Endodermal cell (in vitro differentiated cells): ENCODE results near the gene MRPL19. TPM values are rescaled to one million over a fixed set of nuclear protein-coding genes. Genes with fewer than 3 reads are reported as not detected.
"Not testable (repeated sequence)": the region's sequence is repeated elsewhere in the genome, so short reads cannot be mapped to it uniquely, and the experiment has no call there.

Experiments
- DNase-seq: peaks from one replicate; pipeline ENCODE4 v3.0.0-alpha.2; 2017
- H3K27ac ChIP-seq: 2 replicates; pipeline ENCODE4 v1.5.1; 2013; ENCODE audit warnings: mild to moderate bottlenecking, low read depth, low read length, moderate library complexity
- H3K27me3 ChIP-seq: 2 replicates; pipeline ENCODE4 v1.6.1; 2013; ENCODE audit warnings: mild to moderate bottlenecking, low read length, moderate library complexity; ENCODE audit not compliant: insufficient read depth, control insufficient read depth, poor library complexity, severe bottlenecking
- H3K36me3 ChIP-seq: 2 replicates; pipeline ENCODE4 v1.7.0; 2013; ENCODE audit warnings: mild to moderate bottlenecking, low read length, moderate library complexity; ENCODE audit not compliant: control insufficient read depth, insufficient read depth
- H3K4me1 ChIP-seq: one replicate; pipeline ENCODE4 v1.7.0; 2013; ENCODE audit warnings: low read length; ENCODE audit not compliant: control insufficient read depth, insufficient read depth
- H3K4me3 ChIP-seq: 2 replicates; pipeline ENCODE4 v1.5.1; 2013; ENCODE audit warnings: mild to moderate bottlenecking, low read length, moderate library complexity
- H3K9ac ChIP-seq: 2 replicates; pipeline ENCODE4 v1.6.1; 2013; ENCODE audit warnings: mild to moderate bottlenecking, low read length, moderate library complexity; ENCODE audit not compliant: poor library complexity, severe bottlenecking; ENCODE audit errors: extremely low read depth
- H3K9me3 ChIP-seq: 2 replicates; pipeline ENCODE4 v1.6.1; 2013; ENCODE audit warnings: mild to moderate bottlenecking, low read length, moderate library complexity; ENCODE audit not compliant: control insufficient read depth
- H3K27ac Mint-ChIP-seq: 2 replicates; pipeline ENCODE4 v1.8.0; 2020; ENCODE audit warnings: mixed read lengths
- H3K27me3 Mint-ChIP-seq: 2 replicates; pipeline ENCODE4 v1.8.0; 2021; ENCODE audit warnings: mild to moderate bottlenecking, mixed read lengths; ENCODE audit not compliant: insufficient read depth
- H3K36me3 Mint-ChIP-seq: 2 replicates; pipeline ENCODE4 v1.8.0; 2020; ENCODE audit warnings: low read depth, mixed read lengths
- H3K4me1 Mint-ChIP-seq: 2 replicates; pipeline ENCODE4 v1.8.0; 2020; ENCODE audit warnings: mixed read lengths
- H3K4me3 Mint-ChIP-seq: 2 replicates; pipeline ENCODE4 v1.8.0; 2020; ENCODE audit warnings: mild to moderate bottlenecking, moderate library complexity, mixed read lengths
- H3K9me3 Mint-ChIP-seq: 2 replicates; pipeline ENCODE4 v1.8.0; 2020; ENCODE audit warnings: mild to moderate bottlenecking, mixed read lengths
- CTCF ChIP-seq: fragments of 200-600 bp; sonication (generic); conservative IDR thresholded peaks from 2 replicates; pipeline ENCODE4 v1.5.0; 2021; ENCODE audit warnings: antibody characterized with exemption, mild to moderate bottlenecking
- WGBS, 2 experiments: methylation state at CpG; one replicate each; pipeline versions ENCODE4 v1.1.5 to v1.1.7; 2013; ENCODE audit warnings: missing lambda C conversion rate in 2 of 2, mixed read lengths in 1 of 2; ENCODE audit not compliant: insufficient coverage in 1 of 2, insufficient read length in 1 of 2; 5-methylcytosine and 5-hydroxymethylcytosine counted together
- total RNA-seq, 2 donors: library from RNA; stranded (reverse); fragmentation: NEBNext Ultra II Directional in 1 of 2; extraction: Animal tissue kit (Norgen Biotek cat#: 25700) in 1 of 2; gene quantifications; 2 replicates in 1 of 2; 3 replicates in 1 of 2; pipeline ENCODE4 v1.2.1, GENCODE V29; 2021

MRPL19 gene
- total RNA-seq, 2 donors from 2014 or later: 63.7 to 77.6 TPM

- H3K4me1 Mint-ChIP-seq: no peaks in the 10 kb centered on the region
- no peak overlapping the region for H3K4me3 Mint-ChIP-seq
- H3K9me3 Mint-ChIP-seq: no peaks in the 10 kb centered on the region
- Histone ChIP-seq H3K9ac (no peak overlapping the region), H3K36me3 (peaks cover 56% of the 10 kb centered on the region), H3K4me3 (no peak overlapping the region), H3K9me3 (no peaks in the 10 kb centered on the region), H3K27ac (no peak overlapping the region), H3K27me3 (no peaks in the 10 kb centered on the region), H3K4me1 (no peaks in the 10 kb centered on the region)
- DNase-seq: no peak
- H3K27ac Mint-ChIP-seq: no peak overlapping the region
- 93 to 100% methylated on average over 1 to 2 of the region's 2 CpGs for WGBS, 2 experiments
- no peaks in the 10 kb centered on the region for H3K27me3 Mint-ChIP-seq
- H3K36me3 Mint-ChIP-seq: peaks cover 45% of the 10 kb centered on the region
- TF ChIP-seq CTCF: no peak
Observed at GRCh38 chr2:75667884-75668283, 21.3 kb downstream of the MRPL19 start.

DNA sequence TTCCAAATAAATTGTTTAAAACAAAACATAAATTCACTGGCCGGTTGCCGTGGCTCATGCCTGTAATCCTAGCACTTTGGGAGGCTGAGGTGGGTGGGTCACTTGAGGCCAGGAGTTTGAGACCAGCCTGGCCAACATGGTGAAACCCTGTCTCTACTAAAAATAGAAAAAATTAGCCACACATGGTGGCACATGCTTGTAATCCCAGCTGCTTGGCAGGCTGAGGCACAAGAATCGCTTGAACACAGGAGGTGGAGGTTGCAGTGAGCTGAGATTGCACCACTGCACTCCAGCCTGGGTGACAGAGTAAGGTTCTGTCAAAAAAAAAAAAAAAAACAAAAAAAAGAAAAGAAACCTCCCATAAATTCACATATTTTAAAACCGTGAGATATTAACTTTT is 28.8 kb downstream of the MRPL19 start:
- peaks cover 28% of the 10 kb centered on the region for H3K36me3 ChIP-seq
- H3K4me3 Mint-ChIP-seq, H3K27me3 Mint-ChIP-seq, H3K27me3 ChIP-seq, H3K9me3 Mint-ChIP-seq, H3K9ac ChIP-seq, H3K4me1 ChIP-seq, H3K4me3 ChIP-seq, H3K27ac ChIP-seq, H3K27ac Mint-ChIP-seq, DNase-seq, H3K9me3 ChIP-seq, H3K4me1 Mint-ChIP-seq: not testable (repeated sequence)
- WGBS, 2 experiments: 95% methylated on average over 3 of the region's 4 CpGs; no CpG with 5 or more reads in 1 of the 2 experiments
- H3K36me3 Mint-ChIP-seq: peaks cover 25% of the 10 kb centered on the region

GRCh38 chr2:75675908-75676307 is 29.3 kb downstream of the MRPL19 start:
- Histone ChIP-seq H3K36me3 (peaks cover 23% of the 10 kb centered on the region), H3K4me3 (no peak overlapping the region), H3K9ac (no peak overlapping the region), H3K27me3 (no peaks in the 10 kb centered on the region), H3K9me3 (no peaks in the 10 kb centered on the region), H3K27ac (no peak overlapping the region), H3K4me1 (no peaks in the 10 kb centered on the region)
- no peak for TF ChIP-seq CTCF
- Mint-ChIP-seq H3K9me3 (no peaks in the 10 kb centered on the region), H3K4me1 (peaks cover 10% of the 10 kb centered on the region), H3K36me3 (peaks cover 24% of the 10 kb centered on the region), H3K4me3 (no peak overlapping the region), H3K27ac (no peak overlapping the region), H3K27me3 (no peaks in the 10 kb centered on the region)
- WGBS, 2 experiments: 90% methylated on average over 3 of the region's 3 CpGs; no CpG with 5 or more reads in 1 of the 2 experiments
- no peak for DNase-seq

DNA sequence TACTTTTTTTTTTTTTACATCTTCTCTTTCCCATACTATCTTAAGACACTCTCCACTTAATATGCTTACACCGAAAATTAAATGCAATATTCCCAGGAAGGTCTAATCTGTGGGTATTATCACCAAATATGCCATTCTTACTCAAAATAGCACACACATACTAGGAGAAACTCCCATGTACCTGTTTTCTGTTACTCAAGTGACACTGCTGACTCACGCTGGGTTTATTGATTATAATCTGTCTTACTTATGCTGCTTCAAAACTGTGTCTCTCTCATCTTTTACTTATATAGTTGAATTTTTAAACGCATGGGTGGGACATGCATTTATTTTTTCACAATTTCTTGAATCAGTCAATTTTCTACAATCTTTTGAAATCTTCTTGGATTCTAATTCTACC is 29.9 kb downstream of the MRPL19 start:
- H3K4me3 Mint-ChIP-seq: no peak overlapping the region
- H3K4me1 Mint-ChIP-seq: peaks cover 10% of the 10 kb centered on the region
- no peak for TF ChIP-seq CTCF
- no peak overlapping the region for H3K27ac Mint-ChIP-seq
- Histone ChIP-seq H3K4me1 (no peaks in the 10 kb centered on the region), H3K9me3 (no peaks in the 10 kb centered on the region), H3K9ac (no peak overlapping the region), H3K4me3 (no peak overlapping the region), H3K27ac (no peak overlapping the region), H3K27me3 (no peaks in the 10 kb centered on the region), H3K36me3 (peaks cover 17% of the 10 kb centered on the region)
- no peak for DNase-seq
- no peaks in the 10 kb centered on the region for H3K9me3 Mint-ChIP-seq
- WGBS, 2 experiments: 92 to 97% methylated on average over 2 to 3 of the region's 3 CpGs
- no peaks in the 10 kb centered on the region for H3K27me3 Mint-ChIP-seq
- H3K36me3 Mint-ChIP-seq: peaks cover 23% of the 10 kb centered on the region
